CD1c-positive myeloid dendritic cell (primary cell): ENCODE data around the gene ACTR1A.

ENCODE experiments used
- DNase-seq: peaks from one replicate; pipeline ENCODE4 v3.0.0-alpha.2; 2016; ENCODE audit errors: extremely low spot score

ACTR1A gene

GRCh38 chr10:102454662-102455487 lies 47.6 kb downstream of the ACTR1A start:
- peak; percentile 17 for DNase-seq

GRCh38 chr10:102453502-102453901 lies 49.0 kb downstream of the ACTR1A start:
- DNase-seq = no peak

- peak; percentile 94 for DNase-seq
Measured at GRCh38 chr10:102452672-102453340, 49.7 kb downstream of the ACTR1A start.

GRCh38 chr10:102451105-102451969 lies 51.2 kb downstream of the ACTR1A start, which contains the start of gene C10orf95:
Gene C10orf95 (minus strand): TSS chr10:102451543. CDS start chr10:102451093, 450 bp downstream.
- no peak for DNase-seq

DNA sequence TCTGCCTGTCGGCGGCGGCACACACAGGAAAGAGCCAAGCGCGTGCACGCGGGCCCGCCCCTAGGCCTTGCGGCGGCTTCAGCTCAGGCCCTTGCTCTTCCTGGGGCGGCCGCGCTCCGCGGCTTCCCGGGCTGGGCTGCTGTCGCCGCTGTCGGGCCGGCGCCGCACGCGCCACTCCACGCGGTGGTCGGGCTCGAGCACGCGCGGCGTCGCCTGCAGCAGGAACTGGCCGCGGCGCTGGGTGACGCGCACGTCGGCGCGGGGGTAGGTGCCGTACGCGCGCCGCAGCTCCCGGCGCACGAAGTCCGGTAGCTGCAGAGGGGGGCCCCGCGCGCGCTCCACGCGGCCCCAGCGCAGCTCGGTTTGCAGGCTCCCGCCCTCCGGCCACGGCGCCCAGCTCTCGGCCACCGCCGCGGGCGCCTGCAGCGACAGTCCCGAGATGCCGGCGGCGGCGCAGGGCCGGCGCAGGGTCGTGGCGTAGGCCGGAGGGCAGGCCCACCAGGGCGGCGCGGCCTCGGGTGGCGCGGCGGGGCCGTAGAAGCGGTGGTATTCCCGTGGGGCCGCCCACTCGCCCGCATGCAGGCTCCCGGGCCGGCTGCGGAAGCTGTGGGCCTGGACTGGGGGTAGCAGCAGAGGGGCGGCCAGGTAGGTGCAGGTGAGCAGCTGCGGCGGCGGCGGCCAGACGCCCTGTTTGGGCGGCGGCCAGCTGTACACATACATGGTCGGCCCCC lies 52.0 kb downstream of the ACTR1A start:
- peak; percentile 93 for DNase-seq

- no peak for DNase-seq
Measured at GRCh38 chr10:102450124-102450373, 52.5 kb downstream of the ACTR1A start.

DNA sequence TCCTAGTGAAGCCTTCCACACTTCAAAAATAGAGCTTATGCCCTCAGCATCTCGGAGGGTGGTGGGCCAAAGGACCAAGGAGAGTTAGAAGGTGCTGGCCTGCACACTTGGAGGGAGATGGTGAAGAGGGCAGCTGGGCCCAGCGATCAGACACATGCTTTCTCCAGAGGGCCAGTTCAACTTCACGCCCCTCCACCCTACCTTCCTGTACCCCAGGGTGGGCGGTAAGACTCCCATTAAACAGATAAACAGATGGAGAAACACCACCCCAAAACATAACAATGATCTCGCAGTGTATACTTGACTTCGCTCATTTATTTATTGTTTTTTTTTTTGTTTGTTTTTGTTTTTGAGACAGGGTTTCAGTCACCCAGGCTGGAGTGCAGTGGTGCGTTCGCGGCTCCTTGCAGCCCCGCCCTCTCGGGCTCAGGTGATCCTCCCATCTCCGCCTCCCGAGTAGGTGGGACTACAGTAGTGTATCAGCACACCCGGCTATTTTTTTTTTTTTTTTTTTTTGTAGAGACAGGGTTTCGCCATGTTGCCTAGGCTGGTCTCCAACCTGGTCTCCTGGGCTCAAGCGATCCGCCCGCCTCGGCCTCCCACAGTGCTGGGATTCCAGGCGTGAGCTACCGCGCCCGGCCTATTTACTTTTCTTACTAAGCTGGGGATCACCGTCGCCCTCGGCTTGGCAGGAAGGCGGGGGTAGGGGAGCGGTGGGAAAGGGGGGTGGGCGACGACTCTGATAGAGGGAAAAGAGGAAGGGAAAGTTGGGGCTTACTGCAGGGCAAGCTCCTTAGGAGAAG lies 53.0 kb downstream of the ACTR1A start:
- DNase-seq = peak; percentile 65

DNA sequence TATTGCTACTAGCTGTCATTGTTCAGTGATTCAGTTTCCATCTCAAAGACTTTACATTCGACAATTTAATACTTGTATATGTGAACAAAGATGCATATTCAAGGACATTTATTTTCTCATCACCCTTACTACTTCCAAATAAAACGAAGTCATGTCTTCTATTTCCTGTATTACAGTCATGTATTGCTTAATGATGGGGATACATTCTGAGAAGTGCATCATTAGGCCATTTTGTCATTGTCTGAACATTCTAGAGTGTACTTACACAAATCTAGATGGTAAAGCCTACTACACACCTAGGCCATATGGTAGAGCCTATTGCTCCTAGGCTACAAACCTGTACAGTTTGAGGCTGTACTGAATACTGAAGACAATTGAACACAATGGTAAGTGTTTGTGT lies 57.7 kb downstream of the ACTR1A start:
- DNase-seq = peak; percentile 17

GRCh38 chr10:102438374-102438773 lies 64.1 kb downstream of the ACTR1A start:
- DNase-seq = no peak

DNA sequence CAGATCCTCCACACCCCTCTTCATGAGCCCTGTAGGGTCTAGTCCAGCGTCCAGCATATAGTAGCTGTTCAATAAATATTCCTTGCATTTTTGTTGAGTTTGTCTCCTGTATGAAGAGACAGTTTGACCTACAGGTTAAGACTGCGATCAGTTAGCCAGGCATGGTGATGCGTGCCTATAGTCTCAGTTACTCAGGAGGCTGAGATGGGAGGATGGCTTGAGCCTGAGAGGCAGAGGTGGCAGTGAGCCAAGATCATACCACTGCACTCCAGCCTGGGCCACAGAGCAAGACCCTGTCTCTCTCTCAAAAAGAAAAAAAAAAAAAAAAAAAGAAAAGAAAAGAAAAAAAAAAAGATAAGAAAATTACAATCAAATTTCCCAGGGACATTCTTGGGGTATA lies 65.0 kb downstream of the ACTR1A start:
- no peak for DNase-seq

- DNase-seq = no peak
Measured at GRCh38 chr10:102436312-102436711, 66.2 kb downstream of the ACTR1A start.

GRCh38 chr10:102435529-102436233 lies 66.8 kb downstream of the ACTR1A start:
- DNase-seq = peak; percentile 89

DNA sequence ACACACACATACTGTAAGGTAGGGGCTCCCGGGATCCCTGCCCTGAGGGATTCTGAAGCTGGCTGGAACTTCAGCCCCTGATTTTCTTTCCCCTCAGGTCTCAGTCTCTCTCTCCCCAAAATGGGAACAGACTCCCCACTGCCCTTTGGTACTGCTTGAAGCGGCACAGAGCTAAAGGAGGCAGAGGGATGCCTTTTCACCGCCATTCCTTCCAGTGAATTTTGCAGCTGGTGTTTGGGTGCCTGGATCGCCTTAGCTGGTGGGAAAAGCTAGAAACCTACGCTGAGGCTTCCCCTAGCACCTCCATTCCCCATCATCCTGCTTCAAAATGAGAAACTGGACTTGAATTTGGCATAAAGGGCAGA lies 67.4 kb downstream of the ACTR1A start:
- no peak for DNase-seq

DNA sequence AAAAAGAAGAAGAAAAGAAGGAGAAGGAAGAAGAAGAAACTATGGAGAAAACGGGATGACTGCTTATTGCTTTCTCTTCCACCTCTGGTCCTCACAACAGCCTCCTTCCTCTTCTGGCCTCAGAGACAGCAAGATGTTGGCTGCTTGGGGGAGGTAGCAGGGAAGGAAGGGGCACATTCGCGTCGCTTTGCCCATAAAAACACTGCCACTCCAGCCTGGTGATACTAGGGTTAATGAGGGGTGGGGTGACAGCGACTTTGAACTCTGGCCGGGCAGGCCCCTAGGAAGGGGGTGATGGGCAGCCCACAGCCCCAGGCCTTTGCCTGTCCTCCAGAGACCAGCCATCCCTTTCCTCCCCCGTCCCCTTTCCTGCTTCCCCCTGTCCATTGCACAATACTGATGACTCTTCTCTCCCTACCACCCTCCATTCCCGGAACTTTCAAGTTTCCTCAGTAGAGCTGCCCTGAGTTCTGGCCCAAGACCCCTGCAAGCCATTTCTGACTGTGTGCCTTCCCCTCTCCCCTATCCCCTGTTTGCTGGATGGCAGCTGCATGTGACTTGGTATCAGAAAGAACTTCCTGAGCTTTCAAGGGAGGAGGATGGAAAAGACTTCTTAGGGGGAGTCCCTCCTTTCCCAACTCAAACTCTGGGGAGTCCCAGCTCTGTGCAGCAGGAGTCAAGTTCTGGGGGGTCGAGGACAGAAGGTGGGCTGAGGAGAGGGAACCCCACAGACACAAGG lies 67.9 kb downstream of the ACTR1A start:
- DNase-seq = peak; percentile 62

DNA sequence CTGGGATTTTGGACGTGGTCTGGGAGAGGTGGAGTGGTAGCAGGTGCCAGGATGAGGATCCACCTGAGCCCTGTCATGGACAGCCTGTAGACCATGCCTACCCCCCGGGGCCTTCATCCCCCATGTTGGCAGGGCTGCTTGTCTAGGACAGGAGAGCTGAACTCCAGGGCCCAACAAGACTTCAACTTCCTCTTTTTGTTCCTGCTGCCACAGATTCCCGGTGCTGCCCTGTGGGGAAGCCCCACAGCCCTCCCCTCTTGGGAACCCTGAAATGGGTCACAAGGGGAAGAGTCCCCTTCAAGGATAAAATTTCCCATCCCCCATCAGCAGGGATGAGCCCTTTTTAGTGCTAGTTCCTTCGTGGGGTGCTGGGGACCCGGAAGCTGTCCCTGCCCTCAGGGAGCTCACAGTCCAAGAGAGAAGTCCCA lies 68.9 kb downstream of the ACTR1A start:
- DNase-seq = peak; percentile 66

DNA sequence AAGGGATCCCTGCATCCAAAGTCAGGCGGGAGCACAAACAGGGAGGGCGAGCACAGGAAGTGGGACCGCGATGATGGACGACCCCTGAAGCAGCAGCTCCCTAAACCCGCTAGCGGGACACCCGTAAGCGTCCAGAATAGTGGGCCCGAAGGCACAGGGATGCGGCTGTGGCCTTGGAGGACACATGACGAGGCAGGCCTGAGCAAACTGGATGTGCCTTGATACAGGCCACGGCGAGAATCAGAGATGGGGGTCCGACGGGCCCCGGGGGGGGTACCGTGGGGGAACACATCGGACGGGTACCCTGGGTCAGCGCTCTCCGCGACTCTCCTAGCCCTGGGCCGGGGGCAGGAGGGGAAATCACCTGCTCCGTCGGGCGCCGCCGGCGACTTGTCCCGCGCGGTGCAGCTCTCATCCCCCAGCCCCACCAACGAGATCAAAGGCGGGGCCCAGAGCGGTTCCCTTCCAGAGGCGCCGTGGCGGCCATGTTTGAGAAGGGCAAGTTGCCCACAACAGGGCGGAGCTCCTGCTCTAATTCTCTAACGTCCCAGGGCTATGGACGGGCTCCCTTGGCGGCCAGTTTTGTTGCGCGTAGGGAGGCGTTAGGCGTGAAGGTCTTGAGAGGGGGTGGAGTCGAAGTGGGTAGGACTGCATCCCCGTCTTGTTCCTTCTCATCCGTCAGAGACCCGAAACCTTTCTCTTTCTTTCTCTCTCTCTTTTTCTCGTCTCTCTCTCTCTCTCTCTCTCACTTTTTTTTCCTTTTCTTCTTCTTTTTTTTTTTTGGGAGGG lies 70.2 kb downstream of the ACTR1A start, which contains the start of gene CUEDC2:
TSS of gene CUEDC2 (minus strand) at position 413 of the 789 bp plus-strand sequence. CDS start 7,386 bp downstream, outside the sequence.
- DNase-seq = peak; percentile 98

DNA sequence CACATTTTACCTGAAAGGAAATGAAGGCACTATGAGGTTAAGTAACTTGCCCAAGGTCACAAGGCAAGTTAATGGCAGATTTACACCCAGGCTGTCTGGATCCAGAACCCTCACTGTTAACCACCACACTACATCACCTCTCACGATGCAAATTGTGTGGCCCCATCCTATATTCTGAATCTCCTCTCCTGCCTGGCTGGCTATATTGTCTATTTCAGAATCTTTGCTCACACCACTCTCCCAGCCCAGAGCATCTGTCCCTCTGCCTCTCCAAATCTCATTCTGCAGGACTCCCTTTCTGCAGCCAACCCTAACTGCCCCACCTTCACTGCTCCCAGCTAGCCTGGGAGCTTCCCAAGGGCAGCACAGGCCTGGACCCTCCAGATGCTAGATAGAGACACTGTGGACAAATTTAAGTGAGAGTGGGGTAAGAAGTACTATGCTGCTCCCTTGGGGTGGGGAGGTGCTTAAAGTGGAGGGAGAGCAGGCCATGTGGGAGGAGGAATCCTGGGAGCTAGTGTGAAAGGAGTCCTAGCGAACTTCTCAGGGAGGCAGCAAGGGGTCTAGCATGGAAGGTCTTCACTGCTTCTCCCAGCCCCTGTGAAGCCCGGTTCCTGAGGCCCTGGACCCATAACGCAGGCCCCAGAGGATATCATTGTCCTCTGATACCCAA lies 70.9 kb downstream of the ACTR1A start:
- DNase-seq = no peak

GRCh38 chr10:102429468-102429867 lies 73.0 kb downstream of the ACTR1A start:
- DNase-seq = no peak
